Esophagus squamous epithelium (tissue), 4 donors: ENCODE data around the gene INSR.

Source experiments
- POLR2A ChIP-seq, 4 donors: fragments of 450-650 bp; IDR thresholded peaks; one replicate each; pipeline ENCODE4 v1.6.1; 2017; ENCODE audit warnings: antibody characterized with exemption in 4 of 4, mild to moderate bottlenecking in 4 of 4, moderate library complexity in 3 of 4
- TF ChIP-seq, protein P1 (sequence below), 6 experiments: fragments of 450-650 bp in 4 of 6; fragments of 200-600 bp in 2 of 6; sonication (generic) in 2 of 6; IDR thresholded peaks; one replicate each; pipeline ENCODE4 v1.5.1; 2016 to 2019; ENCODE audit warnings: antibody characterized with exemption in 6 of 6, mild to moderate bottlenecking in 4 of 6, moderate library complexity in 4 of 6

DNA sequence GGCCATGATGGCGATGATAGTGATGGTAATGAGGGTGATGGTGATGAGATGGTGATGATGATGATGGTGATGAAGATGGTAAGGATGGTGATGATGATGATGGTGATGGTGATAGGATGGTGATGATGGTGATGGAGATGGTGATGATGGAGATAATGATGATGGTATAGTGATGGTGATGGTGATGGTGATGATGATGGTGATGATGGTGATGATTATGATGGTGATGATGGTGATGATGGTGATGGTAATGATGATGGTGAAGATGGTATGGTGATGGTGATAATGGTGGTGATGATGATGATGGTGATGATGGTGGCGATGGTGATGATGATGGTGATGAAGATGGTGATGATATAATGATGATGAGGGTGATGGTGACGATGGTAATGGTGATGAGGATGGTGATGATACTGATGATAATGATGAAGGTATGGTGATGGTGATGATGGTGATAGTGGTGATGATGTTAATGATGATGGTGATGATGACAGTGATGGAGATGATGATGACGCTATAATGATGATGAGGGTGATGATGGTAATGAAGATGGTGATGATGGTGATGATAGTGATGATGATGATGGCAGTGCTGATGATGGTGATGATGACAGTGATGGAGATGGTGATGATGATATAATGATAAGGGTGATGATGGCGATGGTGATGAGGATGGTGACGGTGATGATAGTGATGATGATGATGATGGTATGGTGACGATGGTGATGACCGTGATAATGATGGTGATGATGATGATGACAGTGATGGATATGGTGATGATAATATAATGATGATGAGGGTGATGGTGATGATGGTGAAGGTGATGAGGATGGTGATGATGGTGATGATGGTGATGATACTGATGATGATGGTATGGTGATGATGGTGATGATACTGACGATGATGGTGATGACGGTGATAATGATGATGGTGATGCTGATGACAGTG, 187.2 kb downstream of the INSR start:
- TF ChIP-seq, protein P1, sequence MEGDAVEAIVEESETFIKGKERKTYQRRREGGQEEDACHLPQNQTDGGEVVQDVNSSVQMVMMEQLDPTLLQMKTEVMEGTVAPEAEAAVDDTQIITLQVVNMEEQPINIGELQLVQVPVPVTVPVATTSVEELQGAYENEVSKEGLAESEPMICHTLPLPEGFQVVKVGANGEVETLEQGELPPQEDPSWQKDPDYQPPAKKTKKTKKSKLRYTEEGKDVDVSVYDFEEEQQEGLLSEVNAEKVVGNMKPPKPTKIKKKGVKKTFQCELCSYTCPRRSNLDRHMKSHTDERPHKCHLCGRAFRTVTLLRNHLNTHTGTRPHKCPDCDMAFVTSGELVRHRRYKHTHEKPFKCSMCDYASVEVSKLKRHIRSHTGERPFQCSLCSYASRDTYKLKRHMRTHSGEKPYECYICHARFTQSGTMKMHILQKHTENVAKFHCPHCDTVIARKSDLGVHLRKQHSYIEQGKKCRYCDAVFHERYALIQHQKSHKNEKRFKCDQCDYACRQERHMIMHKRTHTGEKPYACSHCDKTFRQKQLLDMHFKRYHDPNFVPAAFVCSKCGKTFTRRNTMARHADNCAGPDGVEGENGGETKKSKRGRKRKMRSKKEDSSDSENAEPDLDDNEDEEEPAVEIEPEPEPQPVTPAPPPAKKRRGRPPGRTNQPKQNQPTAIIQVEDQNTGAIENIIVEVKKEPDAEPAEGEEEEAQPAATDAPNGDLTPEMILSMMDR (IDR thresholded peaks at IDR 0.05), result no peak
- TF ChIP-seq POLR2A (IDR thresholded peaks at IDR 0.05), result no peak
